AG09319 (cell line): ENCODE measurements around the gene MSS51.

Experiments used
- DNase-seq: peaks from one replicate; pipeline ENCODE4 v3.0.0-alpha.2; 2010; ENCODE audit warnings: low read depth; ENCODE audit errors: extremely low read depth
- CTCF ChIP-seq: IDR thresholded peaks from 2 replicates; pipeline ENCODE4 v1.5.1; 2011; ENCODE audit warnings: low read depth, mild to moderate bottlenecking, inconsistent platforms, low read length, moderate library complexity

Gene MSS51

DNA sequence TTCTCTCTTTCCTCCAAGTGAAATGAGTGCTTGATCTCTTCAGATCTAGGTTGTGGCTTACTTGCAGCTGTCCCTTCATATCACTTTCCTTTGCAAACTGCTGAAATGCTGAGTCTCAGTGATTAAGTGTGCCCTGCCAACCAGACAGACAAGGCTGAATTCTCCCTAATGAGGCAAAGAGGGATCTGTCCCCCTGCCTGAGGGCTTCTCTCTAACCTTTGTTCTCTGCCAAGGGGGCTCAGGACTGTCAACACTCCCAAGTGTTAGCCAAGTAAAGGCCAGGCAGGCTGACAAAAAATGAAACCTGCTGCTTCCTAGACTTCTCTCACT is at the start of gene MSS51:
Gene MSS51, minus strand, starts transcription at position 24 of the 330 bp plus-strand sequence. CDS start 5,277 bp downstream, outside the sequence.
- no peak for DNase-seq
- TF ChIP-seq CTCF: no peak

DNA sequence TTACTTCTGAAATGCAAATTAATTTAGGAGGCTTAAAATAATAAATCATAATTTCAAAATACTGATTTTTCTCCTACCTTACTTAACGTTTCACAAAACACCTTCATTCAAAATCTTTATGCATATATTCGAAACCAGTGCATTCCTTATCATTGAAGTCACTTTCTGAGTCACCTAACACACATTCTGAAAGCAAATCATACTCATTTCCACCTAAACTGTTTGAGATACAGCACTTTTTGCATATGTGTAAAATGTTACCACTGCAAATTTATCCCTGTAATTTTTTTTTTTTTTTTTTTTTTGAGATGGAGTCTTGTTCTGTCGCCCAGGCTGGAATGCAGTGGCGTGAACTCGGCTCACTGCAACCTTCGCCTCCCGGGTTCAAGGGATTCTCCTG is 46.8 kb upstream of the MSS51 start:
- no peak for DNase-seq
- no peak for TF ChIP-seq CTCF

DNA sequence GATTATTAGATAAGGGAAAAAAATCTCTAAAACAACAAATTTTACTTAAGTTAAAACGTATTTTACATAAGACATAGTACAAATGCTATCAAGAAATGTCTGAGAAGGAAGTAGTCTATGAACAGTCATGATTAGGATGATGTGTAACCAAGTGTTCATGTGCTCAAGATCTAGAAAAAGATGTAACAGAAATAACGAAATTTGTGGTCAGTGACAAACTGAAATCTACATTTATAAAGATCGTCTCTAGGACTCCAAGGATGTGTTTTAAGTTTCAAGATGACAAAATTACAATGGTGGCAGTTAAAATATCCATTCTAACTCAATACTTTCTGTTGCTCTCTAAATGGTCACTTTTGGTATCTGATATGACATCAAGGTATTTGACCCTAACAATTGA is 45.3 kb upstream of the MSS51 start:
- TF ChIP-seq CTCF: no peak
- DNase-seq: no peak

- no peak for DNase-seq
- no peak for TF ChIP-seq CTCF
These were observed 37.9 kb upstream of the MSS51 start for GRCh38 chr10:73471226-73471625.

GRCh38 chr10:73469579-73469978 is 36.2 kb upstream of the MSS51 start:
- DNase-seq: no peak
- TF ChIP-seq CTCF: no peak

DNA sequence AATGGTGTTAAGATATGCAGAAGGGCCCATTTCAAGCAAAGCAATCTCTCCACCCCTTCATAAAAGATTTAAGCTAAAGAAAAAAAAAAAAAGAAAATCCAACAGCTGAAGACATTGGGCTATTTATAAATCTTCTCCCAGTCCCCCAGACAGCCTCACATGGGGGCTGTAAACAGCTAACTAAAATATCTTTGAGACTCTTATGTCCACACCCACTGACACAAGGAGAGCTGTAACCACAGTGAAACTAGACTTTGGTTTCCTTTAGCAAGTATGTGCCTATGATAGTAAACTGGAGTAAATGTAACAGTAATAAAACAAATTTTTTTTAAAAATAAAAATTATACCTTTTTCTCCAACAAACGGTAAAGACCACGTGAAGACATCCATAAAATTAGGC is 33.8 kb upstream of the MSS51 start:
- DNase-seq: no peak
- TF ChIP-seq CTCF: no peak

GRCh38 chr10:73465978-73466726 is 32.8 kb upstream of the MSS51 start:
- DNase-seq: no peak
- no peak for TF ChIP-seq CTCF
